Measurements from ENCODE around the gene HNF4A.
"Not testable (repeated sequence)": the region's sequence is repeated elsewhere in the genome, so short reads cannot be mapped to it uniquely, and the experiment has no call there.

HNF4A gene

GRCh38 chr20:44345941-44346340, 9.6 kb upstream of the HNF4A start:
- H3K9ac ChIP-seq (ENCODE audit: low read depth, low read length); H3K4me1 ChIP-seq (ENCODE audit: insufficient read depth, low read length); H3K36me3 ChIP-seq (ENCODE audit: insufficient read depth, low read length); H3K4me3 ChIP-seq (ENCODE audit: low read length); H3K9me3 ChIP-seq (ENCODE audit: insufficient read depth, low read depth, low read length); H3K27ac ChIP-seq (ENCODE audit: low read depth, low read length); H3K27me3 ChIP-seq (ENCODE audit: insufficient read depth, low read length): not testable (repeated sequence)
- 94% methylated on average over 10 of the region's 10 CpGs for WGBS

- no peak overlapping the region for H3K27ac ChIP-seq (ENCODE audit: low read depth, low read length)
Observed at GRCh38 chr20:44348168-44348659, 7.3 kb upstream of the HNF4A start.

GRCh38 chr20:44349349-44349748, 6.2 kb upstream of the HNF4A start:
- no peak overlapping the region for H3K9ac ChIP-seq (ENCODE audit: low read depth, low read length)
- H3K27me3 ChIP-seq (ENCODE audit: insufficient read depth, low read length) = no peaks in the 10 kb centered on the region
- no peak overlapping the region for H3K27ac ChIP-seq (ENCODE audit: low read depth, low read length)
- H3K36me3 ChIP-seq (ENCODE audit: insufficient read depth, low read length) = no peaks in the 10 kb centered on the region
- WGBS = 88% methylated on average over 3 of the region's 3 CpGs
- H3K9me3 ChIP-seq (ENCODE audit: insufficient read depth, low read depth, low read length) = no peaks in the 10 kb centered on the region
- no peak overlapping the region for H3K4me3 ChIP-seq (ENCODE audit: low read length)
- no peaks in the 10 kb centered on the region for H3K4me1 ChIP-seq (ENCODE audit: insufficient read depth, low read length)

More at GRCh38 chr20:44348168-44348659, 7.3 kb upstream of the HNF4A start:
- WGBS = 89% methylated on average over 4 of the region's 4 CpGs
- no peaks in the 10 kb centered on the region for H3K9me3 ChIP-seq (ENCODE audit: insufficient read depth, low read depth, low read length)
- no peak overlapping the region for H3K9ac ChIP-seq (ENCODE audit: low read depth, low read length)
- H3K36me3 ChIP-seq (ENCODE audit: insufficient read depth, low read length) = no peaks in the 10 kb centered on the region
- no peaks in the 10 kb centered on the region for H3K4me1 ChIP-seq (ENCODE audit: insufficient read depth, low read length)
- H3K27me3 ChIP-seq (ENCODE audit: insufficient read depth, low read length) = no peaks in the 10 kb centered on the region
- no peak overlapping the region for H3K4me3 ChIP-seq (ENCODE audit: low read length)

- no peaks in the 10 kb centered on the region for H3K4me1 ChIP-seq (ENCODE audit: insufficient read depth, low read length)
- 92% methylated on average over 6 of the region's 6 CpGs for WGBS
- no peaks in the 10 kb centered on the region for H3K36me3 ChIP-seq (ENCODE audit: insufficient read depth, low read length)
- H3K9ac ChIP-seq (ENCODE audit: low read depth, low read length) = no peak overlapping the region
- H3K9me3 ChIP-seq (ENCODE audit: insufficient read depth, low read depth, low read length) = no peaks in the 10 kb centered on the region
- no peak overlapping the region for H3K27ac ChIP-seq (ENCODE audit: low read depth, low read length)
- no peaks in the 10 kb centered on the region for H3K27me3 ChIP-seq (ENCODE audit: insufficient read depth, low read length)
- no peak overlapping the region for H3K4me3 ChIP-seq (ENCODE audit: low read length)
Observed at GRCh38 chr20:44350567-44350966, 4.9 kb upstream of the HNF4A start.

GRCh38 chr20:44354979-44355497, 461 bp upstream of the HNF4A start:
- Histone ChIP-seq H3K9me3 (ENCODE audit: insufficient read depth, low read depth, low read length) (no peaks in the 10 kb centered on the region), H3K36me3 (ENCODE audit: insufficient read depth, low read length) (no peaks in the 10 kb centered on the region), H3K27me3 (ENCODE audit: insufficient read depth, low read length) (no peaks in the 10 kb centered on the region), H3K4me1 (ENCODE audit: insufficient read depth, low read length) (no peaks in the 10 kb centered on the region), H3K4me3 (ENCODE audit: low read length) (no peak overlapping the region), H3K9ac (ENCODE audit: low read depth, low read length) (no peak overlapping the region), H3K27ac (ENCODE audit: low read depth, low read length) (no peak overlapping the region)
- 91% methylated on average over 6 of the region's 6 CpGs for WGBS

- H3K36me3 ChIP-seq (ENCODE audit: insufficient read depth, low read length) = no peaks in the 10 kb centered on the region
- H3K9me3 ChIP-seq (ENCODE audit: insufficient read depth, low read depth, low read length) = no peaks in the 10 kb centered on the region
- H3K27me3 ChIP-seq (ENCODE audit: insufficient read depth, low read length) = no peaks in the 10 kb centered on the region
- no peaks in the 10 kb centered on the region for H3K4me1 ChIP-seq (ENCODE audit: insufficient read depth, low read length)
- no peak overlapping the region for H3K27ac ChIP-seq (ENCODE audit: low read depth, low read length)
- no peak overlapping the region for H3K4me3 ChIP-seq (ENCODE audit: low read length)
- 91% methylated on average over 14 of the region's 14 CpGs for WGBS
- H3K9ac ChIP-seq (ENCODE audit: low read depth, low read length) = no peak overlapping the region
Observed at GRCh38 chr20:44356353-44356723, 839 bp downstream of the HNF4A start.

- H3K27me3 ChIP-seq (ENCODE audit: insufficient read depth, low read length) = no peaks in the 10 kb centered on the region
- no peaks in the 10 kb centered on the region for H3K4me1 ChIP-seq (ENCODE audit: insufficient read depth, low read length)
- no peak overlapping the region for H3K4me3 ChIP-seq (ENCODE audit: low read length)
- H3K36me3 ChIP-seq (ENCODE audit: insufficient read depth, low read length) = no peaks in the 10 kb centered on the region
- H3K9me3 ChIP-seq (ENCODE audit: insufficient read depth, low read depth, low read length) = no peaks in the 10 kb centered on the region
- H3K9ac ChIP-seq (ENCODE audit: low read depth, low read length) = no peak overlapping the region
- no peak overlapping the region for H3K27ac ChIP-seq (ENCODE audit: low read depth, low read length)
- 83% methylated on average over 1 of the region's 2 CpGs for WGBS
Observed at GRCh38 chr20:44357020-44357419, 1.5 kb downstream of the HNF4A start.

GRCh38 chr20:44357555-44358125, 2.1 kb downstream of the HNF4A start:
- Histone ChIP-seq H3K36me3 (ENCODE audit: insufficient read depth, low read length) (no peaks in the 10 kb centered on the region), H3K4me1 (ENCODE audit: insufficient read depth, low read length) (no peaks in the 10 kb centered on the region), H3K9ac (ENCODE audit: low read depth, low read length) (no peak overlapping the region), H3K9me3 (ENCODE audit: insufficient read depth, low read depth, low read length) (no peaks in the 10 kb centered on the region), H3K27ac (ENCODE audit: low read depth, low read length) (no peak overlapping the region), H3K27me3 (ENCODE audit: insufficient read depth, low read length) (no peaks in the 10 kb centered on the region), H3K4me3 (ENCODE audit: low read length) (no peak overlapping the region)
- 87% methylated on average over 2 of the region's 4 CpGs for WGBS

- no peak overlapping the region for H3K27ac ChIP-seq (ENCODE audit: low read depth, low read length)
Observed at GRCh38 chr20:44358776-44359175, 3.3 kb downstream of the HNF4A start.

GRCh38 chr20:44360221-44360620, 4.7 kb downstream of the HNF4A start:
- no peaks in the 10 kb centered on the region for H3K36me3 ChIP-seq (ENCODE audit: insufficient read depth, low read length)

More at GRCh38 chr20:44358776-44359175, 3.3 kb downstream of the HNF4A start:
- Histone ChIP-seq H3K27me3 (ENCODE audit: insufficient read depth, low read length) (no peaks in the 10 kb centered on the region), H3K9ac (ENCODE audit: low read depth, low read length) (no peak overlapping the region), H3K9me3 (ENCODE audit: insufficient read depth, low read depth, low read length) (no peaks in the 10 kb centered on the region), H3K4me1 (ENCODE audit: insufficient read depth, low read length) (no peaks in the 10 kb centered on the region), H3K4me3 (ENCODE audit: low read length) (no peak overlapping the region), H3K36me3 (ENCODE audit: insufficient read depth, low read length) (no peaks in the 10 kb centered on the region)
- 90% methylated on average over 8 of the region's 8 CpGs for WGBS

GRCh38 chr20:44361021-44361420, 5.5 kb downstream of the HNF4A start:
- H3K4me1 ChIP-seq (ENCODE audit: insufficient read depth, low read length) = no peaks in the 10 kb centered on the region
- no peaks in the 10 kb centered on the region for H3K9me3 ChIP-seq (ENCODE audit: insufficient read depth, low read depth, low read length)
- H3K4me3 ChIP-seq (ENCODE audit: low read length) = no peak overlapping the region
- no peaks in the 10 kb centered on the region for H3K27me3 ChIP-seq (ENCODE audit: insufficient read depth, low read length)
- 70% methylated on average over 2 of the region's 3 CpGs for WGBS
- H3K36me3 ChIP-seq (ENCODE audit: insufficient read depth, low read length) = no peaks in the 10 kb centered on the region
- no peak overlapping the region for H3K9ac ChIP-seq (ENCODE audit: low read depth, low read length)
- no peak overlapping the region for H3K27ac ChIP-seq (ENCODE audit: low read depth, low read length)

More at GRCh38 chr20:44360221-44360620, 4.7 kb downstream of the HNF4A start:
- Histone ChIP-seq H3K9me3 (ENCODE audit: insufficient read depth, low read depth, low read length) (no peaks in the 10 kb centered on the region), H3K27me3 (ENCODE audit: insufficient read depth, low read length) (no peaks in the 10 kb centered on the region), H3K9ac (ENCODE audit: low read depth, low read length) (no peak overlapping the region), H3K4me1 (ENCODE audit: insufficient read depth, low read length) (no peaks in the 10 kb centered on the region), H3K4me3 (ENCODE audit: low read length) (no peak overlapping the region), H3K27ac (ENCODE audit: low read depth, low read length) (no peak overlapping the region)

GRCh38 chr20:44362466-44362940, 7.0 kb downstream of the HNF4A start:
- Histone ChIP-seq H3K27me3 (ENCODE audit: insufficient read depth, low read length) (no peaks in the 10 kb centered on the region), H3K36me3 (ENCODE audit: insufficient read depth, low read length) (no peaks in the 10 kb centered on the region), H3K4me1 (ENCODE audit: insufficient read depth, low read length) (no peaks in the 10 kb centered on the region), H3K4me3 (ENCODE audit: low read length) (no peak overlapping the region), H3K27ac (ENCODE audit: low read depth, low read length) (no peak overlapping the region), H3K9me3 (ENCODE audit: insufficient read depth, low read depth, low read length) (no peaks in the 10 kb centered on the region), H3K9ac (ENCODE audit: low read depth, low read length) (no peak overlapping the region)
- WGBS = 85% methylated on average over 4 of the region's 4 CpGs

Measured in HUES64 (cell line).